Neutrophil (primary cell): ENCODE results near the gene EXOC4.

Source experiments
- H3K27ac ChIP-seq: fragments of 200-600 bp; sonication (generic); 2 replicates; pipeline ENCODE4 v1.5.1; 2016; ENCODE audit warnings: mild to moderate bottlenecking, moderate library complexity
- H3K27me3 ChIP-seq: fragments of 200-600 bp; sonication (generic); 2 replicates; pipeline ENCODE4 v1.6.0; 2016; ENCODE audit warnings: mild to moderate bottlenecking
- H3K36me3 ChIP-seq: fragments of 200-600 bp; sonication (generic); 2 replicates; pipeline ENCODE4 v1.5.1; 2017
- H3K4me1 ChIP-seq, 2 experiments: fragments of 200-600 bp in 1 of 2; sonication (generic) in 1 of 2; 1 replicate in 1 of 2; 2 replicates in 1 of 2; pipeline versions ENCODE4 v1.5.1 to v1.6.1; 2013 to 2016; ENCODE audit warnings: low read depth in 1 of 2, low read length in 1 of 2, mild to moderate bottlenecking in 1 of 2, moderate library complexity in 1 of 2; ENCODE audit not compliant: control insufficient read depth in 1 of 2, insufficient read depth in 1 of 2
- H3K4me3 ChIP-seq, 2 experiments: fragments of 200-600 bp in 1 of 2; sonication (generic) in 1 of 2; 1 replicate in 1 of 2; 2 replicates in 1 of 2; pipeline ENCODE4 v1.5.1; 2013 to 2016; ENCODE audit warnings: low read depth in 1 of 2, low read length in 1 of 2, mild to moderate bottlenecking in 1 of 2, moderate library complexity in 1 of 2
- H3K9me3 ChIP-seq: fragments of 200-600 bp; sonication (generic); 2 replicates; pipeline ENCODE4 v1.5.1; 2016
- CTCF ChIP-seq: fragments of 200-600 bp; sonication (generic); IDR thresholded peaks from 2 replicates; pipeline ENCODE4 v1.5.1; 2016; ENCODE audit warnings: antibody characterized with exemption

Gene EXOC4

GRCh38 chr7:134078991-134079390 is 826.1 kb downstream of the EXOC4 start:
- Histone ChIP-seq H3K4me3 (no peak overlapping the region), H3K27ac (no peak overlapping the region), H3K9me3 (no peaks in the 10 kb centered on the region), H3K36me3 (no peaks in the 10 kb centered on the region), H3K27me3 (no peaks in the 10 kb centered on the region), H3K4me1 (no peaks in the 10 kb centered on the region)
- no peak for TF ChIP-seq CTCF

GRCh38 chr7:134081695-134082094 is 828.8 kb downstream of the EXOC4 start:
- no peak overlapping the region for H3K27ac ChIP-seq
- no peaks in the 10 kb centered on the region for H3K36me3 ChIP-seq
- no peaks in the 10 kb centered on the region for H3K4me1 ChIP-seq
- no peak for TF ChIP-seq CTCF
- H3K27me3 ChIP-seq, result no peaks in the 10 kb centered on the region
- no peak overlapping the region for H3K4me3 ChIP-seq
- H3K9me3 ChIP-seq, result no peaks in the 10 kb centered on the region

GRCh38 chr7:134083766-134084487 is 831.0 kb downstream of the EXOC4 start:
- H3K4me1 ChIP-seq, result no peaks in the 10 kb centered on the region

GRCh38 chr7:134084488-134085144 is 831.7 kb downstream of the EXOC4 start:
- Histone ChIP-seq H3K9me3 (peaks cover 6% of the 10 kb centered on the region), H3K4me3 (no peak overlapping the region), H3K4me1 (no peaks in the 10 kb centered on the region), H3K27me3 (no peaks in the 10 kb centered on the region), H3K27ac (no peak overlapping the region), H3K36me3 (no peaks in the 10 kb centered on the region)
- TF ChIP-seq CTCF, result no peak

More at GRCh38 chr7:134083766-134084487, 831.0 kb downstream of the EXOC4 start:
- Histone ChIP-seq H3K9me3 (no peaks in the 10 kb centered on the region), H3K36me3 (no peaks in the 10 kb centered on the region), H3K27ac (no peak overlapping the region), H3K27me3 (no peaks in the 10 kb centered on the region), H3K4me3 (no peak overlapping the region)
- no peak for TF ChIP-seq CTCF

- H3K36me3 ChIP-seq, result no peaks in the 10 kb centered on the region
- H3K4me3 ChIP-seq, result no peak overlapping the region
- H3K4me1 ChIP-seq, result no peaks in the 10 kb centered on the region
- H3K27me3 ChIP-seq, result no peaks in the 10 kb centered on the region
- TF ChIP-seq CTCF, result no peak
- H3K9me3 ChIP-seq, result peaks cover 6% of the 10 kb centered on the region
- no peak overlapping the region for H3K27ac ChIP-seq
These were observed 832.4 kb downstream of the EXOC4 start for GRCh38 chr7:134085311-134085710.
